ENCODE results near the gene EME2. TPM values are rescaled to one million over a fixed set of nuclear protein-coding genes. Genes with fewer than 3 reads are reported as not detected.

Gene EME2
- total and polyA plus RNA-seq, 11 donors = 3.4 to 12.9 (median 6.0) TPM

- ATAC-seq (peak; percentile 4 to 45 (median 20)), DNase-seq (peak in 4 of 5 donors; percentile 66 to 78 (median 71))
- H3K27ac ChIP-seq = peak overlapping the region; percentile 17 to 99 (median 96)
- 5 to 15% (median 10%) methylated on average over 42 to 81 of the region's 81 CpGs for WGBS, 4 donors
- TF ChIP-seq POLR2A (IDR thresholded peaks at IDR 0.05) = peak in 1 of 2 donors; percentile 26
- TF ChIP-seq, protein P1, sequence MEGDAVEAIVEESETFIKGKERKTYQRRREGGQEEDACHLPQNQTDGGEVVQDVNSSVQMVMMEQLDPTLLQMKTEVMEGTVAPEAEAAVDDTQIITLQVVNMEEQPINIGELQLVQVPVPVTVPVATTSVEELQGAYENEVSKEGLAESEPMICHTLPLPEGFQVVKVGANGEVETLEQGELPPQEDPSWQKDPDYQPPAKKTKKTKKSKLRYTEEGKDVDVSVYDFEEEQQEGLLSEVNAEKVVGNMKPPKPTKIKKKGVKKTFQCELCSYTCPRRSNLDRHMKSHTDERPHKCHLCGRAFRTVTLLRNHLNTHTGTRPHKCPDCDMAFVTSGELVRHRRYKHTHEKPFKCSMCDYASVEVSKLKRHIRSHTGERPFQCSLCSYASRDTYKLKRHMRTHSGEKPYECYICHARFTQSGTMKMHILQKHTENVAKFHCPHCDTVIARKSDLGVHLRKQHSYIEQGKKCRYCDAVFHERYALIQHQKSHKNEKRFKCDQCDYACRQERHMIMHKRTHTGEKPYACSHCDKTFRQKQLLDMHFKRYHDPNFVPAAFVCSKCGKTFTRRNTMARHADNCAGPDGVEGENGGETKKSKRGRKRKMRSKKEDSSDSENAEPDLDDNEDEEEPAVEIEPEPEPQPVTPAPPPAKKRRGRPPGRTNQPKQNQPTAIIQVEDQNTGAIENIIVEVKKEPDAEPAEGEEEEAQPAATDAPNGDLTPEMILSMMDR (IDR thresholded peaks at IDR 0.05) = no peak
- no peaks in the 10 kb centered on the region for H3K27me3 ChIP-seq
- intact Hi-C loops (cut with DNase I) = loop anchor here in 2 of 10 donors (5.0 kb wide), 2 partner anchors 63 to 158 kb away; partner anchors contain the start of genes CRAMP1 (in 1 of the 2), IFT140 (in 1 of the 2) and MAPK8IP3 (in 1 of the 2)
- peak overlapping the region; percentile 75 to 99 (median 96) for H3K4me3 ChIP-seq
- H3K36me3 ChIP-seq = peaks cover 0 to 50% (median 38%) of the 10 kb centered on the region in 9 donors
- H3K4me1 ChIP-seq = peaks cover 14 to 44% (median 32%) of the 10 kb centered on the region in 12 donors
- no peaks in the 10 kb centered on the region for H3K9me3 ChIP-seq
Observed at GRCh38 chr16:1770328-1771187, 2.1 kb upstream of the EME2 start.

DNA sequence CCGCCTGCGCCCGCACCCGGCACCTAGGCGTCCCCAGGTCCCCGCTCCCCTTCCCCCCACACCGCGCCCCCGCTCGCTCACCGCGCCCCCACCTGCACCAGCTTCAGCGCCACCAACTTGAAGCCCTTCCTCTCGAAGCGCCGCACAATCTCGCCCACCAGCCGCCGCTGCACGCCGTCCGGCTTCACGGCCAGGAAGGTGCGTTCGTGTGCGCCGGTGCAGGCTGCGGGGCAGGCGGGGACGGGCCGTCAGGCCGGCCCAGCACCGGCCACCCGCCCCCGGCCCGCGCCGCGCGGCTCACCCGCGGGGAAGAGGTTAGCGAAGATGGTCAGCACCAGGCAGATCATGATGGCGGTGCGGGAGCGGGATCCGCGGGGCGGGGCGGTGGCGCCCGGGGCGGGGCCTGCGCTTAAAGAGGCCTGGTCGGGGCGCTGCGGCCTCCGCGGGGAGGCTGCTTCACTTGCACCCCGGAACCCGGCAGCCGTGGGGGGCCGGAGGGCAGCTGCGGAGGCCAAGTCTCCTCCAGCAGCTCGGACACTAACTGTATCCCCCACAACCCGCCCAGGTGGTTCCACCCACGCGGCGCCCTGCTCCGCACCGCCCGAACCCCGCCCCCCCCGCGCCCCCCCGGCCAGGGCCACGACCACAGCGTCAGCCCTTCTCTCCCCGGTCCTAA lies 1.3 kb upstream of the EME2 start, which contains the start of gene NME3:
Gene NME3, minus strand, starts transcription at position 356 of the 676 bp plus-strand sequence. Its CDS starts 9 bp downstream, at position 347.
- TF ChIP-seq POLR2A (IDR thresholded peaks at IDR 0.05) = peak in 1 of 2 donors; percentile 41
- TF ChIP-seq, protein P1 (IDR thresholded peaks at IDR 0.05) = peak in 1 of 12 donors; percentile 14
- peak within 1 kb of the TSS; percentile 75 to 99 (median 96) for H3K4me3 ChIP-seq
- DNase-seq (peak; percentile 80 to 92 (median 85)), ATAC-seq (peak; percentile 12 to 51 (median 47))
- no peaks in the 10 kb centered on the region for H3K27me3 ChIP-seq
- peaks cover 14 to 44% (median 32%) of the 10 kb centered on the region in 12 donors for H3K4me1 ChIP-seq
- H3K9me3 ChIP-seq = no peaks in the 10 kb centered on the region
- H3K36me3 ChIP-seq = peaks cover 0 to 46% (median 35%) of the 10 kb centered on the region in 9 donors
- intact Hi-C loops (cut with DNase I) = loop anchor here in 2 of 10 donors (5.0 kb wide), 2 partner anchors 64 to 159 kb away; partner anchors contain the start of genes CRAMP1 (in 1 of the 2), IFT140 (in 1 of the 2) and MAPK8IP3 (in 1 of the 2)
- 0 to 1% (median 1%) methylated on average over 18 to 79 of the region's 79 CpGs for WGBS, 4 donors
- H3K27ac ChIP-seq = peak within 1 kb of the TSS; percentile 17 to 99 (median 97)

GRCh38 chr16:1771864-1772361 lies 697 bp upstream of the EME2 start:
- Histone ChIP-seq H3K9me3 (no peaks in the 10 kb centered on the region), H3K27ac (peak overlapping the region in 11 of 12 donors; percentile 14 to 99 (median 96)), H3K36me3 (peaks cover 0 to 46% (median 35%) of the 10 kb centered on the region in 9 donors), H3K4me1 (peaks cover 14 to 44% (median 32%) of the 10 kb centered on the region in 12 donors), H3K27me3 (no peaks in the 10 kb centered on the region), H3K4me3 (peak overlapping the region; percentile 75 to 99 (median 96))
- DNase-seq = no peak
- intact Hi-C loops (cut with DNase I) = loop anchor here in 2 of 10 donors (5.0 kb wide), 2 partner anchors 65 to 160 kb away; partner anchors contain the start of genes CRAMP1 (in 1 of the 2), IFT140 (in 1 of the 2) and MAPK8IP3 (in 1 of the 2)
- no peak for TF ChIP-seq POLR2A (IDR thresholded peaks at IDR 0.05)
- TF ChIP-seq, protein P1 (IDR thresholded peaks at IDR 0.05) = no peak
- ATAC-seq = no peak
- WGBS, 4 donors = 16 to 18% (median 16%) methylated on average over 16 to 22 of the region's 22 CpGs

Measured in heart left ventricle (tissue), 16 donors.